HG02763 (cell line): ENCODE results near the gene WDHD1.
"Not testable (repeated sequence)": the region's sequence is repeated elsewhere in the genome, so short reads cannot be mapped to it uniquely, and the experiment has no call there.

Experiments
- ATAC-seq: cut with Tn5 transposase; IDR thresholded peaks from one replicate; pipeline ENCODE4 v1.9.1; 2021; ENCODE audit warnings: mild to moderate bottlenecking, moderate library complexity; ENCODE audit not compliant: unreplicated experiment

The WDHD1 gene, protein sequence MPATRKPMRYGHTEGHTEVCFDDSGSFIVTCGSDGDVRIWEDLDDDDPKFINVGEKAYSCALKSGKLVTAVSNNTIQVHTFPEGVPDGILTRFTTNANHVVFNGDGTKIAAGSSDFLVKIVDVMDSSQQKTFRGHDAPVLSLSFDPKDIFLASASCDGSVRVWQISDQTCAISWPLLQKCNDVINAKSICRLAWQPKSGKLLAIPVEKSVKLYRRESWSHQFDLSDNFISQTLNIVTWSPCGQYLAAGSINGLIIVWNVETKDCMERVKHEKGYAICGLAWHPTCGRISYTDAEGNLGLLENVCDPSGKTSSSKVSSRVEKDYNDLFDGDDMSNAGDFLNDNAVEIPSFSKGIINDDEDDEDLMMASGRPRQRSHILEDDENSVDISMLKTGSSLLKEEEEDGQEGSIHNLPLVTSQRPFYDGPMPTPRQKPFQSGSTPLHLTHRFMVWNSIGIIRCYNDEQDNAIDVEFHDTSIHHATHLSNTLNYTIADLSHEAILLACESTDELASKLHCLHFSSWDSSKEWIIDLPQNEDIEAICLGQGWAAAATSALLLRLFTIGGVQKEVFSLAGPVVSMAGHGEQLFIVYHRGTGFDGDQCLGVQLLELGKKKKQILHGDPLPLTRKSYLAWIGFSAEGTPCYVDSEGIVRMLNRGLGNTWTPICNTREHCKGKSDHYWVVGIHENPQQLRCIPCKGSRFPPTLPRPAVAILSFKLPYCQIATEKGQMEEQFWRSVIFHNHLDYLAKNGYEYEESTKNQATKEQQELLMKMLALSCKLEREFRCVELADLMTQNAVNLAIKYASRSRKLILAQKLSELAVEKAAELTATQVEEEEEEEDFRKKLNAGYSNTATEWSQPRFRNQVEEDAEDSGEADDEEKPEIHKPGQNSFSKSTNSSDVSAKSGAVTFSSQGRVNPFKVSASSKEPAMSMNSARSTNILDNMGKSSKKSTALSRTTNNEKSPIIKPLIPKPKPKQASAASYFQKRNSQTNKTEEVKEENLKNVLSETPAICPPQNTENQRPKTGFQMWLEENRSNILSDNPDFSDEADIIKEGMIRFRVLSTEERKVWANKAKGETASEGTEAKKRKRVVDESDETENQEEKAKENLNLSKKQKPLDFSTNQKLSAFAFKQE

DNA sequence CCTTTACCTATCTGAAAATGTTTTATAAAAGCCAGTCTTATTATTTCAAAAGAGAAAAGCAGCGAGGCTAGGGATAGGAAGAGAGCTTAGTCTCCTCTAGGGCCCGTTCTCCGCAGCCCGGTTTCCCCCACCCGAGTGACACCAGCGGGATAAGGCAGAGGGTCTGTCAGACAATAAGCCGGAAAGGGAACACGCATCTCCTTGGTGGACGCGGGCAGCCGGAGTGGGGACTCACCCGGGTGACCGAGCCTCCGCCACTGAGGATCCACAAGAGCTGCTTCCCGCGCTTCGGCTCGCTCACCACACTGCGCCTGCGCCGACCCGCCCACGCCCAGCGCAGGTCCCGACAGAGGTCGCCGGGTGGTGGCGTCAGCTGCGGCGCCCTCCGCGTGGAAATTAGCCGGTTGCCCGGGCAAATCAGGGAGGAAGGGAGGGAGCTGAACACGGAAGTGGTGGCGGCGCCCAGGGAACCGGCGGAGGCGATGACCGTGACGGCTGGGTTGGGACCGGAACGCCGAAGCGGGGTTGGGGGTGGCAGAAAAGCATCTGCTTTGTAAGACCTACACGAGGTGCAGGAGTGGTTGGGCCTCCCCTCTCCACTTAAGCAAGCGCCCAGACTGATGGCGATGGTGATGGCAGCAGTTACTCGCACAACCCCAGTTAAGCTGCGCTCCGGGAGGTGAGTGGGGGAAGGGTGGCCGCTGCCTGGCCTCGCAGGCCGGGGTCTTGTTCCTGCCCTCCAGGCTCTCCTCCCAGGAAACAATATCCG, at the start of gene WDHD1, which contains the start of gene SOCS4:
Gene WDHD1, minus strand, starts transcription at position 307 of the 769 bp plus-strand sequence. CDS start 312 bp downstream, outside the sequence.
Gene SOCS4, plus strand, starts transcription at position 444 of the 769 bp plus-strand sequence. CDS start 15,806 bp downstream, outside the sequence.
- peak; percentile 91 for ATAC-seq

DNA sequence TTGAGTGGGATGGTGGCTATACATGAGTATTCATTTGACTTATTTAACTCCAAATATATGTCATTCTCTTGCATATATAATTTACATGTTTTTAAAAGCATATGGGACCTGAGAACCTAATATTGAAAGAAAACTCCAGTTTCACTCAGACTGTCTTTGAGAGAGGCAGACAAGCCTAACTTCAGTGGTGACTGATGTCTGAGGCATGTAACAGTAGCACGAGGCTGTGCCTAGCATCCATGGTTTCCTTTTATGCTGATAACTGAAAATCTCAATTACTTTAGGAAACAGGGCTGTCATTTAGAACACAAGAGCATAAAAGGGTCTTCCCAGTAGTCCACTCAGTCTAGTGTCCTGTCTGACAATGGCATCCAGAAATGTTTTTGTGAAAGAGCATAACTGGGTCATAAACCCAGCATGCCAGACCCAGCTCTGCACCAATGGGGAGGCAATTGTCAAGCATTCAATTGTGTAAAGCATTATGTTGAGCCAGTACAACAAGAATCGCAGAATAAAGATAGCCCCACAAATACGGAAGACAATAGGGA, 48.8 kb upstream of the WDHD1 start:
- no peak for ATAC-seq

GRCh38 chr14:55074662-55075061, 47.8 kb upstream of the WDHD1 start:
- peak; percentile 50 for ATAC-seq

DNA sequence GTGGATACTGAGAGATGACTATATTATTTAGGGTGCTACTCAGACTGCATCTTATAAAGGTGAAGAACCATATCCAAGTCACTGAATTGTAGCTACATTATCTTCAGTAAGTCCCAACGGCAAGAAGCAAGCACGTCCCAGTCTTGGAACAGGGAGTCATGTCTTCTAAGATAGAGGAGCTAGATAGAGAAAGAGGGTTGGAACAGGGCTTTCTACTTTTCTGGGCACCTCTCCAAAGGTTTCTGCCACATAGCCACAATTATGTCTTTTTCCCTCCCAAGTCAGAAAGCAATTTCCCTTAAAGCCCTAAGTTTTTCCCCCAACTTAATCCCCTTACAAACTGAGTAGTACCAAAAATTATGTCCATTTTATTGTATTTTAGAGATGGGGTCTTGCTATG, 47.0 kb upstream of the WDHD1 start:
- no peak for ATAC-seq

DNA sequence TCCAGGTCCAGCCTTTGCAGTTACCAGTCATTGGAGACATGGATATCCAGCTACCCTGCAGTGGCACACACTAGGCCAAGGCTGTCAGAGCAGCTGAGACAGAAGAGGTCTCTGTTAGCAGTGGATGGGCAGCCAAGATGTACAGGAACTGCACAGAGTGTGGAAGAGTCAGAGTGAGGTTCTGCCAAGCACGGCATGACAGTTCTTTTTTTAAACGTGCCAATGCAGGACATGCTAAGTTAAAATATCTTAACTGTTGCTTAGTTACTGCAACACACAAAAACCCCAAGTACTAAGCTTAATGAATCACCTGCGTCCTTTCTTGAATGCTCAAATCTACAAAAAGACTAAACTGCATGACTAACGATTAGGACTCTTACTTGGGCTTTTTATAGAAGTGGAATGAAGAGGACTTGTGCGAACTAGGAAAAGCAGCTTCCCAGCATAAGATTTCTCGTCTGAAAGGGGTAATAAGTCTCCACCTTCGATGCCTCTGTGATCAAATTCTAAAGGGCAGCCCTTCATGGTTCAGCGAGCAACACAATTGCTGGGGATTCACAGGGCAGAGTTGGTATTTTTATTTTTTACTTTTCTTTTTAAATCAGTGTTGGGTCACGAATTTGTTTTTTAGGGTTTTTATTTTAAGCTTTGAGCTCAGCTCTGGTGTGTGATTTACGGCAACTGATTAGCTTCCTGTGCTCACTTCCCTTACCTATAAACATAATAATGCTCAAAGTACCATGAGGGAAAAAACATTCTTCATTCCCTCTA, 45.2 kb upstream of the WDHD1 start:
- peak; percentile 35 for ATAC-seq

DNA sequence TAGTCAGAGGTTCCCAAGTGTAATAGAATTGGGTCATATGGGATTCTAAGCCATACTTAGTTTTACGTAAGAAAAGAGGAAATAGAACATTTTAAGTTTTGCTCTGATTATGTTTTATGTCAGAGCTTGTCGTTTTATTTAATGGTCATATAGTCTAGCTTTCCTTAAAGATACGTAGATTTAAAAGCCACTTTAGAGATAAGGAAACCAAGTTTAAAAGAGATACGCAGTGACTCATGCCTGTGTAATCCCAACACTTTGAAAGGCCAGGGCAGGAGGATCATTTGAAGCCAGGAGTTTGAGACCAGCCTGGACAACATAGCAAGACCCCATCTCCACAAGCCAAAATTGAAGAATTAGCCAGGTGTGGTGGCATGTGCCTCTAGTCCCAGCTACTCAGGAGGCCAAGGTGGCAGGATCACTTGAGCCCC, 44.1 kb upstream of the WDHD1 start:
- no peak for ATAC-seq

DNA sequence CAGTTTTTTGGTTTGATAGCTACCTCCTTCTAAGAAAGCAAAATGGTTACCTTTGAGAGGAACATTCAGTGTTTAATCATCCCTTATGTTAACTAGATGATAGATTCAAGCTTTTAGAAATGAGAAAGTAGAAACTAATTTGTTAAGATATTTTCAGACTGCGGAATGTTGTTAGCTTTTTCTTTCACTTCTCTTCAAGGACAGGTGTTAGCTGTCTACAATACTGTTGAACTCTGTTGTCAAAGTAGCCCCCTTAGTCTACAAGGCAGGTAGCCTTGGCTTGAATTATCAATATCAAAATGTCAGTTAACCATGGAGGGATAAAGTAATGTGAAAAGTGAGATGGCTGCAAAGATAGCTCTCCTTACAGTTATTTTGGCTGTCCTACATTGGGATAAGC, 39.3 kb upstream of the WDHD1 start:
- no peak for ATAC-seq

GRCh38 chr14:55065411-55065810, 38.5 kb upstream of the WDHD1 start:
- ATAC-seq, result no peak

- not testable (repeated sequence) for ATAC-seq
These were observed 38.0 kb upstream of the WDHD1 start for GRCh38 chr14:55064896-55065295.

DNA sequence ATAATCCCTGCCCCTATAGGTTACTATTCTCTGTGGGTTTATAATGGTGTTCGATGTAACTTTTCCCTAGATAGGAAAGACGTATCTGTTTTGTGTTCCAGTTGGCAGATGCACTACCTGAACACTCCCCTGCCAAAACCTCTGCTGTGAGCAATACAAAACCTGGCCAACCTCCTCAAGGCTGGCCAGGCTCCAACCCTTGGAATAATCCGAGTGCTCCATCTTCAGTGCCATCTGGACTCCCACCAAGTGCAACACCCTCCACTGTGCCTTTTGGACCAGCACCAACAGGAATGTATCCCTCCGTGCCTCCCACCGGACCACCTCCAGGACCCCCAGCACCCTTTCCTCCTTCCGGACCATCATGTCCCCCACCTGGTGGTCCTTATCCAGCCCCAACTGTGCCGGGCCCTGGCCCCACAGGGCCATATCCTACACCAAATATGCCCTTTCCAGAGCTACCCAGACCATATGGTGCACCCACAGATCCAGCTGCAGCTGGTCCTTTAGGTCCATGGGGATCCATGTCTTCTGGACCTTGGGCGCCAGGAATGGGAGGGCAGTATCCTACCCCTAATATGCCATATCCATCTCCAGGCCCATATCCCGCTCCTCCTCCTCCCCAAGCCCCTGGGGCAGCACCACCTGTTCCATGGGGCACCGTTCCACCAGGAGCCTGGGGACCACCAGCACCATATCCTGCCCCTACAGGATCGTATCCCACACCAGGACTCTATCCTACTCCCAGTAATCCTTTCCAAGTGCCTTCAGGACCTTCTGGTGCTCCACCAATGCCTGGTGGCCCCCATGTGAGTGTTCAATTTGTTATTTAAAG, 35.8 kb upstream of the WDHD1 start:
- no peak for ATAC-seq

DNA sequence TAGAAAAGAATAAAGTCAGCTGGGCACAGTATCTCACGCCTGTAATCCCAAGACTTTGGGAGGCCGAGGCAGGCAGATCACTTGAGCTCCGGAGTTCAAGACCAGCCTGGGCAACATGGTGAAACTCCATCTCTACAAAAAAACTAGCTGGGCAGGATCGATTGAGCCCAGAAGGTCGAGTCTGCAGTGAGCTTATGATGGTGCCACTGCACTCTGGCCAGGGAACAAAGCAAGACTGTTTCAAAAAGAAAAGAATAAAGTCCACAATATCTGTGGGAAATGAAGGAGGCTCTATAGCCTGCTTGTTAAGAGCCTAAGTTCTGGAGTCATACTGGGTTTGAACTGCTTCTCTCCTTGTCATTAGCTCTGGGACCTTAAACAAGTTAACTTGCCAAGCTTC, 32.4 kb upstream of the WDHD1 start:
- no peak for ATAC-seq

DNA sequence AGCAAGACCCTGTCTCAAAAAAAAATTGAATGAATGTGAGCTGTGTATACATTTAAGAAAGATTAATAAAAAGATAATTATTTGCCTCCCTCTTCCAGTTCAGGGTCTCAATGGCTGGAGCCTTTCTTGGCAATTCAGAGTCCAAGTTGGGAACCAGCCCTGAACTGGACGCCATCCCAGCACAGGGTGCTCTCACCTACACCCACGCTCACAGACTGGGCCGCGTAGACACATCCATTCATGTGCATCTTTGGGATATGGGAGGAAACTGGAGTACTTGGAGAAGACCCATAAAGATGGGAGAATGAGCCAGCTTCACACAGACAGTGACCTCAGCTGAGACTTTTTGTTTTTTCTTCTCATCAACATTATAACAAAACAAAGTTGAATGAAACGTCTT, 31.0 kb upstream of the WDHD1 start:
- ATAC-seq, result no peak

DNA sequence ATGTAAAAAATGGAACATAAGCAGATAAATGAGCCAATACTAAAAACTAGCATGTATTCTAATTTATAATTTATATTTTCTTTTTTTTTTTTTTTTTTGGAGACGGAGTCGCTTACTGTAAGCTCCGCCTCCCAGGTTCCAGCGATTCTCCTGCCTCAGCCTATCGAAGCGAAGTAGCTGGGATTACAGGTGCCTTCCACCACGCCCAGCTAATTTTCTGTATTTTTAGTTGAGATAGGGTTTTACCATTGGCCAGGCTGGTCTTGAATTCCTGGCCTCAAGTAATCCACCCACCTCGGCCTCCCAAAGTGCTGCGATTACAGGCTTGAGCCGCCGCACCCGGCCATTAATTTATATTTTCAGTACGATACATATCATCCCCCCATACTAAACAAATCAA, 27.2 kb upstream of the WDHD1 start:
- no peak for ATAC-seq

- no peak for ATAC-seq
These were observed 26.6 kb upstream of the WDHD1 start for GRCh38 chr14:55053500-55053899.

- no peak for ATAC-seq
These were observed 26.1 kb upstream of the WDHD1 start for GRCh38 chr14:55053018-55053417.

- peak; percentile 8 for ATAC-seq
These were observed 25.5 kb upstream of the WDHD1 start for GRCh38 chr14:55052269-55052930.

- ATAC-seq, result peak; percentile 87
These were observed 24.7 kb upstream of the WDHD1 start, which contains the start of gene MAPK1IP1L for GRCh38 chr14:55051423-55052268. Gene MAPK1IP1L, plus strand, starts transcription at chr14:55051647. Its CDS starts 10,037 bp downstream, at chr14:55061684.
